ENCODE data around the gene MYCBPAP.

The MYCBPAP gene

GRCh38 chr17:50562242-50563091, 54.2 kb downstream of the MYCBPAP start:
- H3K4me1 ChIP-seq (ENCODE audit: control insufficient read depth, insufficient read depth, low read length): peaks cover 20% of the 10 kb centered on the region
- H3K9ac ChIP-seq (ENCODE audit: low read depth, low read length): no peak overlapping the region
- no peaks in the 10 kb centered on the region for H3K36me3 ChIP-seq (ENCODE audit: insufficient read depth, low read length)
- no peaks in the 10 kb centered on the region for H3K9me3 ChIP-seq (replicated peaks; ENCODE audit: low read length)
- H3K4me2 ChIP-seq (ENCODE audit: low read length): no peak overlapping the region
- H3K27me3 ChIP-seq (ENCODE audit: control insufficient read depth, insufficient read depth, low read length): peaks cover 66% of the 10 kb centered on the region
- no peak overlapping the region for H3K4me3 ChIP-seq (ENCODE audit: low read length)

- Histone ChIP-seq H3K4me1 (ENCODE audit: control insufficient read depth, insufficient read depth, low read length) (peaks cover 20% of the 10 kb centered on the region), H3K9ac (ENCODE audit: low read depth, low read length) (no peak overlapping the region), H3K27me3 (ENCODE audit: control insufficient read depth, insufficient read depth, low read length) (peaks cover 66% of the 10 kb centered on the region), H3K4me3 (ENCODE audit: low read length) (no peak overlapping the region), H3K36me3 (ENCODE audit: insufficient read depth, low read length) (no peaks in the 10 kb centered on the region), H3K9me3 (replicated peaks; ENCODE audit: low read length) (no peaks in the 10 kb centered on the region), H3K4me2 (ENCODE audit: low read length) (no peak overlapping the region)
These were observed 54.9 kb downstream of the MYCBPAP start for GRCh38 chr17:50563092-50563511.

- H3K4me2 ChIP-seq (ENCODE audit: low read length): peak overlapping the region; percentile 42
- H3K4me3 ChIP-seq (ENCODE audit: low read length): no peak overlapping the region
- H3K9me3 ChIP-seq (replicated peaks; ENCODE audit: low read length): no peaks in the 10 kb centered on the region
- H3K27me3 ChIP-seq (ENCODE audit: control insufficient read depth, insufficient read depth, low read length): peaks cover 48% of the 10 kb centered on the region
- no peaks in the 10 kb centered on the region for H3K36me3 ChIP-seq (ENCODE audit: insufficient read depth, low read length)
- H3K4me1 ChIP-seq (ENCODE audit: control insufficient read depth, insufficient read depth, low read length): peaks cover 16% of the 10 kb centered on the region
- H3K9ac ChIP-seq (ENCODE audit: low read depth, low read length): no peak overlapping the region
These were observed 56.7 kb downstream of the MYCBPAP start for GRCh38 chr17:50564916-50565315.

- Histone ChIP-seq H3K4me3 (ENCODE audit: low read length) (no peak overlapping the region), H3K36me3 (ENCODE audit: insufficient read depth, low read length) (no peaks in the 10 kb centered on the region), H3K27me3 (ENCODE audit: control insufficient read depth, insufficient read depth, low read length) (peaks cover 46% of the 10 kb centered on the region), H3K4me2 (ENCODE audit: low read length) (no peak overlapping the region), H3K9me3 (replicated peaks; ENCODE audit: low read length) (no peaks in the 10 kb centered on the region), H3K4me1 (ENCODE audit: control insufficient read depth, insufficient read depth, low read length) (peaks cover 11% of the 10 kb centered on the region), H3K9ac (ENCODE audit: low read depth, low read length) (no peak overlapping the region)
These were observed 57.4 kb downstream of the MYCBPAP start for GRCh38 chr17:50565402-50566350.

GRCh38 chr17:50566886-50567285, 58.6 kb downstream of the MYCBPAP start:
- no peak overlapping the region for H3K4me2 ChIP-seq (ENCODE audit: low read length)
- no peak overlapping the region for H3K4me3 ChIP-seq (ENCODE audit: low read length)
- H3K4me1 ChIP-seq (ENCODE audit: control insufficient read depth, insufficient read depth, low read length): peaks cover 11% of the 10 kb centered on the region
- H3K27me3 ChIP-seq (ENCODE audit: control insufficient read depth, insufficient read depth, low read length): peaks cover 43% of the 10 kb centered on the region
- H3K9ac ChIP-seq (ENCODE audit: low read depth, low read length): no peak overlapping the region
- no peaks in the 10 kb centered on the region for H3K36me3 ChIP-seq (ENCODE audit: insufficient read depth, low read length)
- no peaks in the 10 kb centered on the region for H3K9me3 ChIP-seq (replicated peaks; ENCODE audit: low read length)

- no peak overlapping the region for H3K9ac ChIP-seq (ENCODE audit: low read depth, low read length)
- H3K36me3 ChIP-seq (ENCODE audit: insufficient read depth, low read length): no peaks in the 10 kb centered on the region
- H3K4me1 ChIP-seq (ENCODE audit: control insufficient read depth, insufficient read depth, low read length): peaks cover 11% of the 10 kb centered on the region
- no peak overlapping the region for H3K4me3 ChIP-seq (ENCODE audit: low read length)
- H3K9me3 ChIP-seq (replicated peaks; ENCODE audit: low read length): no peaks in the 10 kb centered on the region
- H3K27me3 ChIP-seq (ENCODE audit: control insufficient read depth, insufficient read depth, low read length): peaks cover 35% of the 10 kb centered on the region
- H3K4me2 ChIP-seq (ENCODE audit: low read length): no peak overlapping the region
These were observed 60.4 kb downstream of the MYCBPAP start for GRCh38 chr17:50568659-50569058.

- Histone ChIP-seq H3K4me1 (ENCODE audit: control insufficient read depth, insufficient read depth, low read length) (peaks cover 3% of the 10 kb centered on the region), H3K4me2 (ENCODE audit: low read length) (no peak overlapping the region), H3K9me3 (replicated peaks; ENCODE audit: low read length) (no peaks in the 10 kb centered on the region), H3K36me3 (ENCODE audit: insufficient read depth, low read length) (no peaks in the 10 kb centered on the region), H3K27me3 (ENCODE audit: control insufficient read depth, insufficient read depth, low read length) (peaks cover 35% of the 10 kb centered on the region), H3K4me3 (ENCODE audit: low read length) (no peak overlapping the region), H3K9ac (ENCODE audit: low read depth, low read length) (no peak overlapping the region)
These were observed 61.4 kb downstream of the MYCBPAP start for GRCh38 chr17:50569592-50569991.

- H3K4me1 ChIP-seq (ENCODE audit: control insufficient read depth, insufficient read depth, low read length): no peaks in the 10 kb centered on the region
- no peak overlapping the region for H3K4me2 ChIP-seq (ENCODE audit: low read length)
- no peak overlapping the region for H3K4me3 ChIP-seq (ENCODE audit: low read length)
- H3K36me3 ChIP-seq (ENCODE audit: insufficient read depth, low read length): no peaks in the 10 kb centered on the region
- no peak overlapping the region for H3K9ac ChIP-seq (ENCODE audit: low read depth, low read length)
- peaks cover 39% of the 10 kb centered on the region for H3K27me3 ChIP-seq (ENCODE audit: control insufficient read depth, insufficient read depth, low read length)
- H3K9me3 ChIP-seq (replicated peaks; ENCODE audit: low read length): no peaks in the 10 kb centered on the region
These were observed 61.8 kb downstream of the MYCBPAP start for GRCh38 chr17:50570032-50570431.

GRCh38 chr17:50570528-50570927, 62.3 kb downstream of the MYCBPAP start:
- Histone ChIP-seq H3K9ac (ENCODE audit: low read depth, low read length) (no peak overlapping the region), H3K4me1 (ENCODE audit: control insufficient read depth, insufficient read depth, low read length) (no peaks in the 10 kb centered on the region), H3K9me3 (replicated peaks; ENCODE audit: low read length) (no peaks in the 10 kb centered on the region), H3K4me3 (ENCODE audit: low read length) (no peak overlapping the region), H3K36me3 (ENCODE audit: insufficient read depth, low read length) (no peaks in the 10 kb centered on the region), H3K27me3 (ENCODE audit: control insufficient read depth, insufficient read depth, low read length) (peaks cover 41% of the 10 kb centered on the region), H3K4me2 (ENCODE audit: low read length) (no peak overlapping the region)

- H3K4me1 ChIP-seq (ENCODE audit: control insufficient read depth, insufficient read depth, low read length): no peaks in the 10 kb centered on the region
- no peak overlapping the region for H3K4me2 ChIP-seq (ENCODE audit: low read length)
- peaks cover 35% of the 10 kb centered on the region for H3K27me3 ChIP-seq (ENCODE audit: control insufficient read depth, insufficient read depth, low read length)
- no peaks in the 10 kb centered on the region for H3K9me3 ChIP-seq (replicated peaks; ENCODE audit: low read length)
- no peaks in the 10 kb centered on the region for H3K36me3 ChIP-seq (ENCODE audit: insufficient read depth, low read length)
- no peak overlapping the region for H3K4me3 ChIP-seq (ENCODE audit: low read length)
- H3K9ac ChIP-seq (ENCODE audit: low read depth, low read length): no peak overlapping the region
These were observed 63.4 kb downstream of the MYCBPAP start for GRCh38 chr17:50571681-50572080.

GRCh38 chr17:50572541-50572940, 64.3 kb downstream of the MYCBPAP start:
- no peak overlapping the region for H3K9ac ChIP-seq (ENCODE audit: low read depth, low read length)
- no peak overlapping the region for H3K4me3 ChIP-seq (ENCODE audit: low read length)

More at GRCh38 chr17:50572541-50572940, 64.3 kb downstream of the MYCBPAP start:
- H3K36me3 ChIP-seq (ENCODE audit: insufficient read depth, low read length): no peaks in the 10 kb centered on the region
- peaks cover 37% of the 10 kb centered on the region for H3K27me3 ChIP-seq (ENCODE audit: control insufficient read depth, insufficient read depth, low read length)
- H3K9me3 ChIP-seq (replicated peaks; ENCODE audit: low read length): no peaks in the 10 kb centered on the region
- H3K4me1 ChIP-seq (ENCODE audit: control insufficient read depth, insufficient read depth, low read length): no peaks in the 10 kb centered on the region
- H3K4me2 ChIP-seq (ENCODE audit: low read length): no peak overlapping the region
